Measurements from ENCODE around the gene RPTOR. TPM values are rescaled to one million over a fixed set of nuclear protein-coding genes. Genes with fewer than 3 reads are reported as not detected.

Gene RPTOR
- total RNA-seq, 1 donor from 2014 or later = 11.7 TPM

GRCh38 chr17:80664217-80664790 lies 119.7 kb downstream of the RPTOR start:
- no peak for DNase-seq (ENCODE audit: low read depth in 2 of 2)

- DNase-seq (ENCODE audit: low read depth in 2 of 2) = no peak
Measured at GRCh38 chr17:80665792-80666191, 121.2 kb downstream of the RPTOR start.

- DNase-seq (ENCODE audit: low read depth in 2 of 2) = no peak
Measured at GRCh38 chr17:80666867-80667266, 122.2 kb downstream of the RPTOR start.

- no peak for DNase-seq (ENCODE audit: low read depth in 2 of 2)
Measured at GRCh38 chr17:80667462-80668277, 123.0 kb downstream of the RPTOR start.

- peak in 1 of 2 donors; percentile 8 for DNase-seq (ENCODE audit: low read depth in 2 of 2)
Measured at GRCh38 chr17:80668375-80669148, 123.9 kb downstream of the RPTOR start.

GRCh38 chr17:80671039-80671824 lies 126.6 kb downstream of the RPTOR start:
- peak; percentile 38 to 47 for DNase-seq (ENCODE audit: low read depth in 2 of 2)

GRCh38 chr17:80671825-80672110 lies 127.1 kb downstream of the RPTOR start:
- peak; percentile 20 to 63 for DNase-seq (ENCODE audit: low read depth in 2 of 2)

DNA sequence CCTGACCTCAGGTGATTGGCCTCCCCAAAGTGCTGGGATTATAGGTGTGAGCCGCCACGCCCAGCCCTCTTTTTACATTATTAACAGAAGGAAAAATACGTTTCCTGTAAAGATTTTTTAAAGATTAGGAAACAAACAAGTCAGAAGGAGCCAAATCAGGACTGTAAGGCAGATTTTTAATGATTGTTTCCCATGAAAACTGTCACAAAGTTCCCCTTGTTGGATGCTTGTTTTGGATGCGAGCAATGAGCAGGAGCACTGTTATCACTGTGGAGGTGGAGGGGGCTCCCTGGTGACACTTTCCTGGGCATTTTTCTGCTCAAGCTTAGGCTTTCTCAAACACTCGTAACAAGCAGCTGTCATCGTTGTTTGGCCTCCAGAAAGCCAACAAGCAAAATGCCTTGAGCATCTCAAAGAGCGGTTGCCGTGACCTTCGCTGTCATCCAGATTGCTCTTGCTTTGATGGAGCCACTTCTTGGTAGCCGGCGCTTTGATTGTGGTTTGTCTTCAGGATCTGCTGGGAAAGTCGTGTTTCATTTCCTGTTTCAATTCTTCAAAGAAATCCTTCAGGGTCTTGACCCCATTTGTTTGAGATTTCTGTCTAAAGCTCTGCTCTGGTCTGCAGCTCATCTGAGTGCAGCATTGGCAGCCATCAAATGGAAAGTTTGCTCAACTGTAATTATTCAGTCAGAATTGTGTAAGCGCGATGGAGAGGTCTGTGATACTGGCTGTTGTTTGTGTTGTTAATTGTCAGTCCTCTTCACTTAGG lies 128.7 kb downstream of the RPTOR start:
- peak in 1 of 2 donors; percentile 81 for DNase-seq (ENCODE audit: low read depth in 2 of 2)

- no peak for DNase-seq (ENCODE audit: low read depth in 2 of 2)
Measured at GRCh38 chr17:80675438-80676095, 130.9 kb downstream of the RPTOR start.

DNA sequence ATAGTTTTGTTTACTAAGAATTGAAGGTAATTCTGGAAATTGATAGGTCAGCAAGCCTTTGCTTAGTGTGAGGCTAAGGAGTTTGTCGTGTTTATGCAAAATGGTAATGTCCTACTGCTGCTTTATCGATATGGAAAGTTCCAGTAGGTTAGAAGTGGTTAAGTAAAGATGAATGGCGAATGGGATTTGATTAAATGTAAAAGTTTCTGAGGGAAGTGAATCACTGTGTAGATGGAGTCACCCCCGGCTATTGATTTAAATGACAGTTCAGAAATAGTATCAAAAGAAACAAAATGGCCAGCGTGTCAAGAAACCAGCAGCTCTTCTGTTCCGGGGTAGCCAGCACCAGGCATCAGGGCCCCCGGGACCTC lies 131.4 kb downstream of the RPTOR start:
- DNase-seq (ENCODE audit: low read depth in 2 of 2) = no peak

GRCh38 chr17:80676564-80676963 lies 131.9 kb downstream of the RPTOR start:
- no peak for DNase-seq (ENCODE audit: low read depth in 2 of 2)

GRCh38 chr17:80677214-80677756 lies 132.6 kb downstream of the RPTOR start:
- DNase-seq (ENCODE audit: low read depth in 2 of 2) = no peak

- no peak for DNase-seq (ENCODE audit: low read depth in 2 of 2)
Measured at GRCh38 chr17:80679816-80680215, 135.2 kb downstream of the RPTOR start.

GRCh38 chr17:80681215-80681614 lies 136.6 kb downstream of the RPTOR start:
- DNase-seq (ENCODE audit: low read depth in 2 of 2) = no peak

- DNase-seq (ENCODE audit: low read depth in 2 of 2) = no peak
Measured at GRCh38 chr17:80682372-80682771, 137.7 kb downstream of the RPTOR start.

GRCh38 chr17:80683625-80684104 lies 139.0 kb downstream of the RPTOR start:
- DNase-seq (ENCODE audit: low read depth in 2 of 2) = no peak

- DNase-seq (ENCODE audit: low read depth in 2 of 2) = no peak
Measured at GRCh38 chr17:80687839-80688238, 143.2 kb downstream of the RPTOR start.

- DNase-seq (ENCODE audit: low read depth in 2 of 2) = no peak
Measured at GRCh38 chr17:80689129-80689619, 144.5 kb downstream of the RPTOR start.

DNA sequence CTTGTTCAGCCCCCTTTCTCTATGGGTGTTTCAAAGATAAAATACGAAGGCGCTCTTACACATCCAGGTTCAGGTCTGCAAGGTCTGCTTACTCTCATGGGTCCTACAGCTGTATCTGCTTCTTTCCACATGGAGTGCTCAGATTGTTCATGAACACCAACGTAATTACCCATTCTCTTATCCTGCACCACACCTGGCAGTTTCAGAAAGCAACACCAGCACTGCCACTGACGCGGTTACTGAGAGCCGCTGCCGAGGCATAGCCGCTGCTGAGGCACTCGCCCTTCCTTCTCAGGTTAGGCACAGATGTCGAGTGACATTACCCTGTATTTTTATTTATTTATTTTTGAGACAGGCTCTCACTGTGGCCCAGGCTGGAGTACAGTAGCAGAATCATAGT lies 147.1 kb downstream of the RPTOR start:
- DNase-seq (ENCODE audit: low read depth in 2 of 2) = no peak

- DNase-seq (ENCODE audit: low read depth in 2 of 2) = no peak
Measured at GRCh38 chr17:80692931-80693467, 148.4 kb downstream of the RPTOR start.
